T-cell (primary cell): ENCODE results near the gene PRODH2. TPM values are rescaled to one million over a fixed set of nuclear protein-coding genes. Genes with fewer than 3 reads are reported as not detected.

Source experiments
- ATAC-seq, 4 experiments: fragments of 200-7000 bp in 3 of 4; fragments of 150-1000 bp in 1 of 4; cut with Tn5 transposase; replicated peaks in 1 of 4; 1 replicate in 3 of 4; 2 replicates in 1 of 4; pipeline ENCODE4 v1.10.0; 2021; ENCODE audit warnings: moderate library complexity in 3 of 4, mild to moderate bottlenecking in 2 of 4, moderate number of reproducible peaks in 1 of 4
- CTCF ChIA-PET, 2 donors: fragments of 300-600 bp; sonication (Branson Sonifier 250); formaldehyde crosslinking; loops; one replicate each; lab custom pipeline; 2022; ENCODE audit warnings: antibody characterized with exemption in 2 of 2; lab: Charles Lee
- POLR2A ChIA-PET, 2 donors: fragments of 300-600 bp; sonication (Branson Sonifier 250); formaldehyde crosslinking; loops; one replicate each; lab custom pipeline; 2022; ENCODE audit warnings: antibody characterized with exemption in 2 of 2; lab: Charles Lee
- DNase-seq, 35 experiments: peaks; one replicate each; pipeline versions ENCODE4 v3.0.0 to v3.0.0-alpha.2; 2013 to 2023
- H3K27ac ChIP-seq: one replicate; pipeline ENCODE4 v1.5.1; 2013; ENCODE audit warnings: low read length
- H3K27me3 ChIP-seq, 2 experiments: replicated peaks in 1 of 2; 1 replicate in 1 of 2; 2 replicates in 1 of 2; pipeline versions ENCODE4 v1.6.1 to v1.7.0; 2013; ENCODE audit warnings: low read length in 1 of 2, mixed read lengths in 1 of 2; ENCODE audit not compliant: control insufficient read depth in 2 of 2, insufficient read depth in 2 of 2; ENCODE audit errors: extremely low read depth in 1 of 2
- H3K36me3 ChIP-seq, 2 donors: 1 replicate in 1 of 2; 2 replicates in 1 of 2; pipeline versions ENCODE4 v1.6.1 to v1.7.0; 2013; ENCODE audit warnings: low read length in 1 of 2; ENCODE audit not compliant: control insufficient read depth in 2 of 2, insufficient read depth in 1 of 2; ENCODE audit errors: extremely low read depth in 1 of 2
- H3K4me1 ChIP-seq, 2 experiments: 1 replicate in 1 of 2; 2 replicates in 1 of 2; pipeline versions ENCODE4 v1.6.1 to v1.7.0; 2013; ENCODE audit warnings: low read length in 2 of 2, mixed read lengths in 1 of 2; ENCODE audit not compliant: insufficient read depth in 2 of 2, control insufficient read depth in 1 of 2; ENCODE audit errors: extremely low read depth in 1 of 2
- H3K4me3 ChIP-seq, 2 donors: 1 replicate in 1 of 2; 2 replicates in 1 of 2; pipeline versions ENCODE4 v1.5.1 to v1.7.0; 2013; ENCODE audit warnings: mild to moderate bottlenecking in 2 of 2, low read length in 1 of 2, moderate library complexity in 1 of 2; ENCODE audit not compliant: control insufficient read depth in 1 of 2; ENCODE audit errors: extremely low read depth in 1 of 2
- H3K9me3 ChIP-seq: 2 replicates; pipeline ENCODE4 v1.7.0; 2013
- H3K27ac Mint-ChIP-seq, 2 donors: one replicate each; pipeline ENCODE4 v1.8.0; 2020 to 2021; ENCODE audit warnings: mild to moderate bottlenecking in 2 of 2, mixed read lengths in 2 of 2
- H3K27me3 Mint-ChIP-seq, 2 donors: one replicate each; pipeline ENCODE4 v1.8.0; 2021 to 2022; ENCODE audit warnings: mixed read lengths in 2 of 2
- H3K36me3 Mint-ChIP-seq: one replicate; pipeline ENCODE4 v1.8.0; 2021; ENCODE audit warnings: mixed read lengths
- H3K4me1 Mint-ChIP-seq, 3 donors: one replicate each; pipeline ENCODE4 v1.8.0; 2020 to 2022; ENCODE audit warnings: mixed read lengths in 3 of 3, mild to moderate bottlenecking in 1 of 3
- H3K4me3 Mint-ChIP-seq, 3 donors: one replicate each; pipeline ENCODE4 v1.8.0; 2020 to 2022; ENCODE audit warnings: mild to moderate bottlenecking in 3 of 3, mixed read lengths in 3 of 3, moderate library complexity in 3 of 3
- H3K9me3 Mint-ChIP-seq, 3 donors: one replicate each; pipeline ENCODE4 v1.8.0; 2020 to 2022; ENCODE audit warnings: mixed read lengths in 3 of 3
- WGBS: methylation state at CpG from one replicate; pipeline ENCODE4 v1.1.5; 2013; ENCODE audit warnings: missing lambda C conversion rate; ENCODE audit not compliant: insufficient coverage; 5-methylcytosine and 5-hydroxymethylcytosine counted together
- total RNA-seq, 35 experiments: library from RNA in 6 of 35; stranded (reverse) in 6 of 35; fragments of 120-200 nt in 1 of 35; gene quantifications; one replicate each; pipeline versions ENCODE4 v1.2.1 to v1.2.4 and lab custom pipeline; 2013 to 2026

Gene PRODH2
- total RNA-seq, 5 donors from 2014 or later (not counting 1 experiment from before 2014, with no cell fraction given): not detected

GRCh38 chr19:35788205-35788960, 24.3 kb downstream of the PRODH2 start:
- Mint-ChIP-seq H3K4me3 (no peak overlapping the region), H3K27me3 (peaks cover 0 to 4% of the 10 kb centered on the region in 2 donors), H3K27ac (no peak overlapping the region), H3K4me1 (no peaks in the 10 kb centered on the region), H3K9me3 (no peaks in the 10 kb centered on the region), H3K36me3 (peaks cover 3% of the 10 kb centered on the region)
- DNase-seq (no peak), ATAC-seq (no peak)
- CTCF ChIA-PET: interaction anchor here in 1 of 2 donors (0.6 kb wide), 1 partner anchor 113 kb away, joined by 3 read pairs; no protein-coding TSS in a partner anchor
- Histone ChIP-seq H3K27me3 (peaks cover 0 to 26% of the 10 kb centered on the region in 2 experiments), H3K9me3 (no peaks in the 10 kb centered on the region), H3K4me1 (no peaks in the 10 kb centered on the region), H3K4me3 (no peak overlapping the region), H3K27ac (no peak overlapping the region), H3K36me3 (peaks cover 0 to 11% of the 10 kb centered on the region in 2 donors)
- POLR2A ChIA-PET: no interaction called here
- 83% methylated on average over 2 of the region's 12 CpGs for WGBS

GRCh38 chr19:35787227-35787799, 25.3 kb downstream of the PRODH2 start:
- DNase-seq (no peak), ATAC-seq (no peak)
- CTCF ChIA-PET: no interaction called here
- Histone ChIP-seq H3K4me1 (no peaks in the 10 kb centered on the region), H3K27me3 (peaks cover 0 to 17% of the 10 kb centered on the region in 2 experiments), H3K9me3 (no peaks in the 10 kb centered on the region), H3K27ac (no peak overlapping the region), H3K36me3 (peaks cover 0 to 11% of the 10 kb centered on the region in 2 donors), H3K4me3 (no peak overlapping the region)
- H3K4me3 Mint-ChIP-seq: no peak overlapping the region
- H3K27ac Mint-ChIP-seq: no peak overlapping the region
- H3K9me3 Mint-ChIP-seq: no peaks in the 10 kb centered on the region
- H3K4me1 Mint-ChIP-seq: no peaks in the 10 kb centered on the region
- 93% methylated on average over 11 of the region's 15 CpGs for WGBS
- POLR2A ChIA-PET: no interaction called here
- peaks cover 3% of the 10 kb centered on the region for H3K36me3 Mint-ChIP-seq
- no peaks in the 10 kb centered on the region for H3K27me3 Mint-ChIP-seq

- DNase-seq: no peak
- H3K36me3 Mint-ChIP-seq: peaks cover 4% of the 10 kb centered on the region
- 96% methylated on average over 29 of the region's 31 CpGs for whole genome bisulfite sequencing
- H3K27ac Mint-ChIP-seq: no peak overlapping the region
- H3K4me1 Mint-ChIP-seq: no peaks in the 10 kb centered on the region
- Histone ChIP-seq H3K4me1 (no peaks in the 10 kb centered on the region), H3K9me3 (no peaks in the 10 kb centered on the region), H3K27me3 (peaks cover 0 to 9% of the 10 kb centered on the region in 2 experiments), H3K27ac (no peak overlapping the region), H3K36me3 (peaks cover 0 to 11% of the 10 kb centered on the region in 2 donors), H3K4me3 (no peak overlapping the region)
- POLR2A ChIA-PET: no interaction called here
- H3K27me3 Mint-ChIP-seq: no peaks in the 10 kb centered on the region
- no peaks in the 10 kb centered on the region for H3K9me3 Mint-ChIP-seq
- CTCF ChIA-PET: interaction anchor here in 1 of 2 donors (0.5 kb wide), 1 partner anchor 269 kb away, joined by 3 read pairs; no protein-coding TSS in a partner anchor
- ATAC-seq: no peak
- H3K4me3 Mint-ChIP-seq: no peak overlapping the region
Measured at GRCh38 chr19:35786299-35787160, 26.1 kb downstream of the PRODH2 start.

- no peak overlapping the region for H3K27ac ChIP-seq
- no peak for ATAC-seq
- Mint-ChIP-seq H3K27ac (no peak overlapping the region), H3K36me3 (peaks cover 9% of the 10 kb centered on the region), H3K4me3 (no peak overlapping the region), H3K9me3 (no peaks in the 10 kb centered on the region), H3K27me3 (no peaks in the 10 kb centered on the region), H3K4me1 (no peaks in the 10 kb centered on the region)
- H3K9me3 ChIP-seq: no peaks in the 10 kb centered on the region
- peaks cover 0 to 11% of the 10 kb centered on the region in 2 donors for H3K36me3 ChIP-seq
- POLR2A ChIA-PET: no interaction called here
- peaks cover 0 to 3% of the 10 kb centered on the region in 2 experiments for H3K27me3 ChIP-seq
- DNase-seq: no peak
- WGBS: 98% methylated on average over 9 of the region's 10 CpGs
- no peak overlapping the region for H3K4me3 ChIP-seq
- CTCF ChIA-PET: no interaction called here
- no peaks in the 10 kb centered on the region for H3K4me1 ChIP-seq
Measured at GRCh38 chr19:35785339-35785627, 27.4 kb downstream of the PRODH2 start.

- 93% methylated on average over 26 of the region's 45 CpGs for WGBS
- H3K9me3 ChIP-seq: no peaks in the 10 kb centered on the region
- Mint-ChIP-seq H3K27ac (no peak overlapping the region), H3K4me1 (no peaks in the 10 kb centered on the region), H3K36me3 (peaks cover 9% of the 10 kb centered on the region), H3K27me3 (no peaks in the 10 kb centered on the region), H3K4me3 (no peak overlapping the region), H3K9me3 (no peaks in the 10 kb centered on the region)
- ATAC-seq: no peak
- H3K27me3 ChIP-seq: no peaks in the 10 kb centered on the region
- H3K36me3 ChIP-seq: peaks cover 0 to 14% of the 10 kb centered on the region in 2 donors
- no peaks in the 10 kb centered on the region for H3K4me1 ChIP-seq
- no peak for DNase-seq
- H3K27ac ChIP-seq: no peak overlapping the region
- ChIA-PET POLR2A (no interaction called here), CTCF (interaction anchor here in 1 of 2 donors (0.6 kb wide), 1 partner anchor 141 kb away, joined by 3 read pairs; no protein-coding TSS in a partner anchor)
- no peak overlapping the region for H3K4me3 ChIP-seq
Measured at GRCh38 chr19:35784503-35785338, 27.9 kb downstream of the PRODH2 start.
